GM18870 (cell line): ENCODE data around the gene FAIM2.

ENCODE experiments used
- ATAC-seq: cut with Tn5 transposase; IDR thresholded peaks from one replicate; pipeline ENCODE4 v1.9.1; 2021; ENCODE audit warnings: moderate library complexity; ENCODE audit not compliant: unreplicated experiment

The FAIM2 gene

DNA sequence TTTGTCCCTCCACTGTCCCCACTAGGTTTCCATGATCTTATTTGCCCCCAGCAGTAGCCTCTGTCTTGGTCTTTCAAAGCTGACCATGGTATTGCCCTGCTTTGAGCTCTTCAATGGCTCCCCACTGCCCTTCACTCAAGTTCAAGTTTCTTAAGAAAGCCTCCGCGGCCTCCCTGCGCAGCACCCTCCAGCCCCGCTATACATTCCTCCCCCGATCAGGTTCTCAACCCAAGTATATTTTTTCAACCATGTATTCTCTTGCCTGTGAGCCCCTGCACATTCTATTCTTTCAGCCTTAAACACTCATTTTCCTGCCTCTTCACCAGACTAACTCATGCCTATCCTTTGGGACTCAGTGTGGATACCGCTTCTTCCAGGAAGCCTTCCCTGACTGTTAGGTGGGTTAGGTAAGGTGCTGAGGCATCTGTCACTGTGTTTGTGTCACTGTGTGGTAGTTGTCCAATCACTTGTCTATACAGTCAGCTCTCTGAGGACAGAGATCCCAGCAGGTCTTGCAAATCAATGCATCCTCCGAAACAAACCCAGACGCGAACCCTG is 4.3 kb downstream of the FAIM2 start:
- no peak for ATAC-seq

DNA sequence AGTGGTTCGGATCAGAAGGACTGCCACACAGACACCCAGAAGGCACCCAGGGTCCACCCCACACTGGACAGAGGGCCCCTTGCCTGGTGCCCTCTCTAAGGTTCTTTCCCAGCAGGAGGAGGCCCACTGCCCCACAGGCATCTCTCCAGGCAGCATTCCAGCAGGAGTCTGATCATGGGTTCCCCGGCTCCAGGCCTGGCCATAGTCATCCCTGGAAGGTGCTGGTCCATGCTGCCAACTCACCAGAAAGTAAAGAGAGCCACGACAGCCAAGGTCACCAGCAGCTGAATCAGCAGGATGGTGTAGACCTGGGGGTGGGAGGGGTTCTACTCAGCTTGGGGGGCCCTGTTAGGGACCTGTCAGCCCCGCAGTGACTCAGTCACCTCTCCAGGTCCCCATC is 6.4 kb downstream of the FAIM2 start:
- no peak for ATAC-seq

DNA sequence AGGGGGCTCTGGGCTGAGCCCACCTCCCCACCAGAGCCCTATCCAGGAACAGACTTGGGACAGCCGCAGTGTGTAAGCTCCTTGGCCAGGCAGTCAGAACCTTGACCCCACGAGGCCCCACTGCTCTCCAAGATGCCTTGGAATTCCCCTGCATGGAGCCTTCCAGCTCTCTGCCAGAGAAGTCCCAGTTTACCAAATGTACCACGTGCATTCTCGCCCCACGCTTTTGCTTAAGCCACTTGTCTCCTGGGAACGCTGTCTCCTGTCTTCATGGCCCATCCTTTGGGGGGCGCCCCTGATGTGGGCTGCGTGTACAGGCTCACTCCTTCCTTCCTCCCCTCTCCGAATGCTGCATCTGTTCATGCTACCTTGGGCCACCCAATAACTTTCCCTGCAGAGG is 7.9 kb downstream of the FAIM2 start:
- ATAC-seq: no peak

DNA sequence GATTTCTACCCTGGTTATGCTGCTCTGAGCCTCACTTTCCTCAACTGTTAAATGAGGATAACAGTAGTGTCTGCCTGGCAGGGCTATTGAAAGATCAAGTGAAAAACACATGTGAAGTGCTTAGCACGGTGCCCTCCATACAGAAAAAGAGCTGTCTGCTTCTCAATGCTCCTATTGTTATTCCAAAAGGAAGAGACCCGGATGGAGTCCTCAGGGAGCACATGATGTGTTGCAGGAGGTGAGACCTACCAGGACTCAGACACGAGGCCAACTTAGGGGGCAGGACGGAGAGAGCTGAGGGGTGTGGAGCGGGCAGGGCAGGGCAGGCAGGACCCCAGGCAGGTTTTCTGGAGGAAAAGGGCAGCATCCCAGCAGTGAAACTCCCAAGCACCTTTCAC is 8.9 kb downstream of the FAIM2 start:
- no peak for ATAC-seq

DNA sequence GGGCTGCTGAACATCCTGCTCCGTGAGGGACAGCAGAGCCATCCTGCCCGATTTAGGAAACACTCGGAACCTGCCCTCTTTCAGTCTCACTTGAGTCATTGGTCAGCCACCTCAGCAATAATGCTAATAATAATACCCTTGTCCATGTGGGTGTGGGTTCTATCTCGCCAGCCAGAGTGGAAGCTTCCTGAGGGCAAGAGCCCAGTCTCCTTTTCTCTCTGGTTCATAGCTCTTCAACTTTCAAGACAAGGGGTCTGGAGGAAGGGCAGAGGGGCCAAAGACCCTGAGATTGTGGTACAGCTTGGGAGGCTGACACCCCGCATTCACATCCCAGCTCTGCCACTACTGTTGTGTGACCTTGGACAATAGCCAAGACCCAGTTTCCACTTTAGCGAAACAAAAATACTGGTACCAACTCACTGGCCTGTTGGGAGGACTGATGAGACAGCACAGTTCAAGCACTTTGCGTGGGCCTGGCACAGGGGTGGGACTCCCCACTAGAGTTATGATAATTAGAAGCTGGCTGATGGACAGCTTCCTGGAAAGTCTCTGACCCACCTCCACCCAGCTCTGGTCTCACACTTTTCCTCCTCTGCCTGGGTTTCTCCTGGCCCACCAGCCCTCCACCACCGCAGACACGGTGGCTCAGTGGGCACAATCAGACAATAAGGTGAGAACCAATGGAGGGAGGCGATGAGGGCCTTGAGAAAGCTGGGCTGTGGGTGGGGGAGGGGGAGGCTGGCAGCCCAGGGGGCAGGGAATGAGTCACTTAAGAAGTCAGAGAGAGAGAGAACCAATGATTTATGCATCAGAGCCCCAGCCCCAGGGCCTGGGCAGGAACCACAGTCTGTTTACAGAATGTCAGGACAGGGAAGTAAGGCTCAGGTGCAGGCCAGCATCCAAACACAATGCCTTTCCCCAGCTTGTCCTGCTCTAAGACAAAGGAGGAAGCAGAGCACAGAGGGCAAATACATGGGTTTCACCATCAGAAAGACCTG is 9.6 kb downstream of the FAIM2 start:
- ATAC-seq: no peak

DNA sequence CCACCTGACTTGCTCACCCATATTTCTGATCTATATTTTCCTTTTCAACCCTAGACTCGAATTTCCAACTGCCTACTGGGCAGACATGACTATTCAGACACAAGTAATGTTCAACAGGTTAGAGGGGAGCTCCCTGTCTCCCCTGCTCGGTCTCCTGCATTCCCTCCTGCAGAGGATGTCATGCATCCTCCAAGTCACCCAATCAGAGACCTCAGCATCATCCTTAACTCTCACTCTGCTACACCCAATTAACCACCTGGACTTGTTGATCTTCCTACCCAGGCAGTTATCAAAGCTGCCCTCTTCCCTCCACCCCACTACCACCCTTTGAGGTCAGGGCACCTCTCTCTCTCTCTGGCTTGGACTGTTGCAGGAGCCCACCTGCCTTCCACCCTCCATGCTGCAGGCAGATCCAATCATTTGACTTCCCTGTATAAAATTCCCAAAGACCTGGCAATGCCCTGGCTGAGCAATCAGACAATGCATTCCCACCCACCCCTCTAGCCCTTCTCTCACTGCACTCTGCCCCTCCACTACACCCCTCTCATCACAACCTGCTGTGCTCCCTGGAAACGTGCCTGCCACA is 10.9 kb downstream of the FAIM2 start:
- ATAC-seq: no peak

DNA sequence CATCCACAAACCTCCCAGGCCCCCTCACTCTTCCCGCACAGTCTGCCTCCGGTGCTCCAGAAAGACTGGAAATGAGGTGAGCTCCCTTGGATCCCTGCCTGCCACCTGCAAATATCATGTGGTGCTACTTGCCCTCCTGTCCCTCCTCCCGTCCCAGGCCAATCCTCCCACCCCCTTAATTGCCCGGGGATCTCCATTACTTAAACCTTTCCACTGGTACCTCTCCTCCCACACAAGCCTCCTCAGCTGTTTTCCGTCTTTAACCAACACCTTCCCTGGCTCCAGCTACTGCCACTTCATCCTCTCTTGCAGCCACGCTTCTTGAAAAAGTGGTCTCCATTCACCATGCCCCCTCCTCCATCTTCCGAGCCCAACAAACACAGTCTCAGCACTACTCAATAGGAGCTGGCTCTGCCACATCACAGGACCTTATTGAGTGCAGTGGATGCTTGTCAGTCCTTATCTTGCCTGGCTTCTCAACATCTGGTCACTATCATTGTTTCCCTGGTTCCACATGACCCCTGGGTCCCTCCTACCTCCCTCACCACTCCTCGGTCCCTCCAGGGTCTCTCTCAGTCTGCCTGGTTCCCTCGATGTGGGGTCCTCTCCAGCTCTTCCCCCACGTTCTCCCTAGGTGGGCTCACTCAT is 11.5 kb downstream of the FAIM2 start:
- no peak for ATAC-seq

DNA sequence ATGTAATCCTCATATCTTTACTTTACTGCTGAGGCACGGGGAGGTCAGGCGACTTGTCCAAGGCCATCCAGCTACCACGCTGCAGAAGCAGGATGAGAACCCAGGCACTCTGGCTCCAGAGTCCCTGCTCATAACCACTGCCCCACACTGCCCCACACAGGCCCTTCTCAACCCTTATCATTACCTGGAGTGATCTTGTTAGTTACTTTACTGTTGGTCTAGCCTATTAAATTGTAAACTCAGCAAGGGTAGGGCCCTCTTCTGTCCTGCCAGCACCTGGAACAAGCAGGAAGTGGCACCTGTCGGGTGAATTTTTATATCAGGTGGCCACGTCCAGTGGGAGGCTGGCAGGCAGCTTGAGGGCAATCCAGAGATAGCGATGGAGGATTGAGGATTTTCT is 12.2 kb downstream of the FAIM2 start:
- no peak for ATAC-seq

DNA sequence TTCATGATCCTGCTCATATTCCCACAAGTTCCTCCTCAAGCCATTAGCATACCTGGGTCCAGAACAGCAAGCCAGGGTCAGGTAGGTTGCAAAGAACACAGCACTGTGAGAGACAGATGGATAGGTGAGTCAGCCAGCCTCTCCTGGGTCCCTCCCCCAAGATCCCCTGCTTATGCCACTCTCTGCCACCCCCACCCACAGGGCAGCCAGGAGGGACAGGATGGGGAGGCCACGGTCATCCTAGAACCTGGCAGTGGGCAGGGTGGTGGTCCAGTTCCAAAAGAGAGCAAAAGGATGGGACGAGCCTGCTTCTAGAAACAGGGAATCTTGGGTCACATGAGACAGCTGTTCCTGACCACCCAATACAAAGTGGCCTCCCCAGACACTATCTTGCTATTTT is 12.7 kb downstream of the FAIM2 start:
- ATAC-seq: no peak

DNA sequence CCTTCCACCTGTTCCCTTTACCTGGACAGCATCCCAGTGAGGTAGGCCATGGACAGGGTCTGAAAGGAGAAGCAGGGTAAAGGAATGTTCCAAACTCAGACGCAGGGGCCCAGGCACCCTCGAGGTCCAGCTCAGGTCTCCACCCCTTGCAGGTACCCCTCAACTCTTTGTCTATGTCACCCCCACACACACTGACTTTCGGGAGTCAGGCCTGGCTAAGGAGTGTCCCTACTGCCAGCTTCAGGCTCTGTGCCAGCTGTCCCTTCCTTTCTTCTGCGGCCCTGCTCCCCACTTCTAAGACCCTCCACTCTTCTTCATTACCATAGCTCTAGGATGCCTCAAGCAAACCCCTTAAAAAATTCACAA is 13.6 kb downstream of the FAIM2 start:
- no peak for ATAC-seq

DNA sequence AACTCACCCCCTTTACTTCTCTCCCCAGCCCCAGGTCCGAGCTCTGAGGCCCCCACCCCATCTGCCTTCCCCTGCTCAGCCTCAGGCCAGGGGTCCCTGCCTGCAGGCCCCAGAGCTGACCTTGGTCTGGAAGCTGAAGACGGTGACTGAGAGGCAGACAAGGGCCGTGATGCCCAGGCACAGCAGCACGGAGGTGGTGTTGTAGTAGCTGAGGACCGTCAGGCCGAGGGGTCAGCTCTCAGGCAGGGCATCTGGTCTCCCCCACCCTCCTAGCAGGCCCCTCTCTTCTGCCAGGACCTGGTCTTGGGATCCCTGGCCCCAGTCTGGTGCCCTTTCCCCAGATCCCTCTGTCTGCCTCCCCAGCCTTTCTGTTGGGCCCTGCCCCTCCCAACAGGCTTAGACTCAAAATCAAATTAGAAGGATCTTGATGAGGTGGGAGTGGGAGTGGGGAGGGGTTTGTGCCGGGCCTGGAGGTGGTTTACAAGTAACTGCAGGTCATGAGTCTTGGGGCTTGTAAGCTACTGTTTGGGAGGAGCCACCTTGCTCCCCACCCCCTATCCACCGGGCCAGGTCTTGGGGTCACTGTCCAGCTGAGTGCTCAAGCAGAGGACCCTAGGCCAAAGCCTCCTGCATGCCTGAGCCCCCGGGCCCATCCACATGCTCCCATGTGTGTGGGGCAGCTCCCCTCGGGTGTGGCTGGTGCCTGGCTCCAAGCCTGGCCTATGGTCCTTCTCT is 14.2 kb downstream of the FAIM2 start:
- ATAC-seq: no peak

DNA sequence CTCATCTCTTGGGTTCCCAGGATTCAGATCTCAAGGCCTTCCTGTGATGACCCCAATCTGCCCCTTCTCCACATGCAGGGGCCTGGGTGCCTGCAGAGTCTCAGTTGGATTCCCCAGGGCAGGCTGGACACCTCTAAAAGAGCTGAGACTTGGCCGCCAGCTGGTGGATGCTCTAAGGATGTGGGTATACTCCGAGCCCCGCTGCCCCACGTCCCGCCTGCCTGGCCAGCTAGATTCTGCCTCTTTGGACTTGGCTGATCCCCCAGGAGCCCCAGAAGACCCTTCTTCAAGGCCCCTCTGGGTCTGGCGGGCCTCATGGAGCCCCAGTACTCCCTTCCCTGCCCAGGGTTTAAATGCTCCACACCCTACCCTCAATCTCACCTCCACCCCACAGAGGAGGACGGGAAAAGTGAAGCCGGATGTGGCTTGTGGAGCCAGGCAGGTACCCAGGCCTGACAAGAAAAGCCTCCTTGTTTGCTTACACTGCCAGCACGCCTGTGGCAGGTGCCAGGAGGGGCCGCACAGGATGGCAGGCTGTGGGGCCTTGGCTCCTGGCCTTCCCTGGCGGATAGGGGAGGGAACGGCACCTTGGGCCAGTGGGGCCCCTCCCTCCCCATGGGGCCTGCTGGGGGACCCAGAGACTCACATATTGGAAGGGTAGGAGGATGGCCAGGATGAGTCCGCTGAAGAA is 15.1 kb downstream of the FAIM2 start:
- no peak for ATAC-seq

DNA sequence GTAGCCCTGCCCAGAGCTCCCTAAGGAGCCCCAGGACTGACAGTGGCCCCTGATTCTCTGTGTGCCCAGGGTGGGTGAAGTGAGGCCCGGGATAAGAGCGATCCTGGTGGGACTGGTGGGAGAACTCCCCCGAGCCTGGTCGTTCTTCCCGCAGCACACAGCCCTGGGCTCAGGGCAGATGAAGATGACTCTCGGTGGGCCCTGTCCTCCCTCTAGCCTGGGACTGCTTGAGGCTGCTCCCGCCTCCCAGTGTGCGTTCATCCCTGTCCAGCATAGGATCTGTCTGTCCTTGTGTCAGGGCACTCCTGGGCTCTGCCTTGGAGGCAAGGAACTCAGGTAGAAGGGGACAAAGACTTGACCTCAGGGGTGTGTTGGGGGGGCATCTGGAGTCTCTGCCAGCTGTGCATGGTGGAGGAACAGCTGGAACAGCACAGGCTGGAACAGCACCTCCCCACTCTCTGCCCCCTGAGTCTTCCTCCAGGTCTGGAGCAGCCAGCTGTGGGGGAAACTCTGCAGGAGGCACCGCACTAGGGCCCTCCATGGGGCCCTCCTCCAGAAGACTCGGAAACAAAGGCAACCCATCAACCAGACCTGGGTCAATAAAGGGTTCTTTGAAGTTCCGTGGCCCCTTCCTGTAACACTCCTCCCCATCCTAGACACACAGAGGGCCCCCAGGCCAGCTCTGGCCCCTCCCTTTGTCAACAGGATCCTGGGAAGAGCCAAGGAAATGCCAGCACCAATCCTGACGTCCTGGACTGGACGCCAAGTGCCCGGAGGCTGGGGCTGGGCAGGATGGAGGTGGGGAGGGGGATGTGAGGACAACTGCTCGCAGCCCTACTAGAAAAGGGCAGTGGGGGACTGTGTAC is 15.9 kb downstream of the FAIM2 start:
- ATAC-seq: no peak

DNA sequence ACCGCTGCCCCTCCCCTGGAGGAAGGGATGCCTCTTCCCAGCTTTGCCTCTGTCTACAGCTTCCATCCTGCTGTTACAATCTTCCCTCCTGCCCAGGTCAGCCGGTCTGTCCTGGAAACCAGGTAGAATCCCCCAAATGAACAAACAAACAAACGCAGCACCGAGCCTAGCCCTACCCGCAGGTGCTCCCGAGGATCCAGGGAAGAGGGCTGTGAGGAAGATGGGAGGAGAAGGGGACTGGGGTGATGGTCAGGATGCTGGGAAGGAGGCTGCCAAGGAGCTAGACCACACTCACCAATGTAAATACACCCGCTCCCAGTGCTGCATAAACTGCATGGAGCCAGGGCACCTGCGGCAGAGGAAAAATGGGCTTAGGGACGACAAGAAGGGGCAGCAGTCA is 16.6 kb downstream of the FAIM2 start:
- no peak for ATAC-seq

DNA sequence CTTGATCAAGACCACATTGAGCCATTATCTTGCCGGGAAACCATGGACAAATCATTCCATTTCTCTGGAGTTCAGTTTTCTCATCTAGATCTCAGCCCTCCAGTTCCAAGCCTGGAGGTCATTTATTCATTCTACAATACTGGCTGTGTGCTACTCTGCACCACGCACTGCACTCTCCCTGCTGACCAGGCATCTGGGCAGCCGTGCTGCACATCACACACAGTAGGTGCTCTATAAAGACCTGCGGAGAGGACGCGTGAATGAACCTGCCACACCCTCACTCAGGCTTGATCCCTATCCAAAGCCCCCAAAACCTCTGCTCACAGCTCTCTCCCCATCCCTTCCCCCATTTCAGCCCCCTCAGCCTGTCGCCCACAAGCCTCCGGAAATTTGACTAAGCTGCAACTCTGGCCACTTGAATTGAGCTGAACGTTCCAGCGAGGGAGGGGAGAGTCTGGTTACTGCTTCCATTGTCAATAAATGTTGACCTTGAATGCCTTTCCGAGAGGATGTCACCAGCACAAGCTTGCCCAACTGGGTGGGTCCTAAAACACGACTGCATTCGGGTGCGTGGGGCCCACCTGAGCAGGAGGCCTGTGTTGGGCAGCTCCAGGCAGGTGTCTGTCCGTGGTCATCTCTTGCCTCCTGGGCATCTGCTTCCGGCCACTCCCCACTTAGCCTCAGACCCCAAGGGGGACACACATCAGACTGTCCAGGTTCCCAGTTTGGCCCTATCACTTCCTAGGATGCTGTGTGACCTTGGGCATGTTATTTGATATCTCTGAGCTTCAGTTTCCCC is 17.8 kb downstream of the FAIM2 start:
- ATAC-seq: no peak

DNA sequence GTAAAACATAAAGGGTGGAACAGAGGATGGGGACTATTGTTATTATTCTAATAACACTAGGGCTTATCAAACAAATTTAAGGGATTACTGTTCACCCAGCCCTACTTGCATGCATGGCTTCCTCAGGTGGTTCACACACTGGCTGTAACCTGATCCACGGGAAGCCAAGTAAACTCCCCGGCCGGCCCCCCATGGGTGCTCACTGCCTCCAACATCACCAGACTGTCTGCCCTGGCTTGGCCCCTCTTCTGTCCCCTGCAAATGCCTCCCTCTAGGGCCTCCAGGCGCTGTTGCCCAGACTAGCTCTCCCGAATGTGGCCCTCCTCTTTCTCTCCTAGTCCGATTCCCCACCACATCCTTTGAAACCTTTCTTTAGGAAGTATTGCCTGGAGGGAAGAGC is 18.6 kb downstream of the FAIM2 start:
- no peak for ATAC-seq

DNA sequence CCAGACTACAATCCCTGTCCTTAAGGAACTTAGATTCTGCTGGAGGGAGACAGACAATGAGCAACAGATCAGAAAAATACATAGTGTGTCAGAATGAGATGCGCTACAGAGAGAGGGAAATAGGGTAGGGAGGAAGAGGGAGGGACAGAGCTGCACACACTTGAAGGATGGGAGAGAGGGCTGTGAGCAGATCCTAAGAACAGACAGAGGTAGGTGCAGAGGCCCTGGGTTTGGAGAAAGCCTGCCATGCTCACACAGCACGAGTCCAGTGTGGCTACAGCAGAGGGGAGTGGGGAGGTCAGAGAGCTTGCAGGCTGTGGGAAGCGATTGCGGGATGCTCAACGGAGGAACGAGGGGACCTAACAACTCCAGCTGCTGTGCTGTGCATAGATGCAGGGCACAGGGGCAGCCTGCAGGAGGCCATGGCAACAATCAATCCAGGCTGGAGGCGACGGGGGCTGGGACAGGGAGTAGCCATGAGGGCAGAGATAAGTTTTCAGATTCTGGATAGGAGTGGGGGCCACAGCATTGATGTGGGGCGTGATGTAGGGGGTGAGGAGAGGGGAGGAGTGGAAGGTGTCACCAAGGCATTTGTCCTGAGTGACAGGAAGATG is 20.7 kb downstream of the FAIM2 start:
- no peak for ATAC-seq

DNA sequence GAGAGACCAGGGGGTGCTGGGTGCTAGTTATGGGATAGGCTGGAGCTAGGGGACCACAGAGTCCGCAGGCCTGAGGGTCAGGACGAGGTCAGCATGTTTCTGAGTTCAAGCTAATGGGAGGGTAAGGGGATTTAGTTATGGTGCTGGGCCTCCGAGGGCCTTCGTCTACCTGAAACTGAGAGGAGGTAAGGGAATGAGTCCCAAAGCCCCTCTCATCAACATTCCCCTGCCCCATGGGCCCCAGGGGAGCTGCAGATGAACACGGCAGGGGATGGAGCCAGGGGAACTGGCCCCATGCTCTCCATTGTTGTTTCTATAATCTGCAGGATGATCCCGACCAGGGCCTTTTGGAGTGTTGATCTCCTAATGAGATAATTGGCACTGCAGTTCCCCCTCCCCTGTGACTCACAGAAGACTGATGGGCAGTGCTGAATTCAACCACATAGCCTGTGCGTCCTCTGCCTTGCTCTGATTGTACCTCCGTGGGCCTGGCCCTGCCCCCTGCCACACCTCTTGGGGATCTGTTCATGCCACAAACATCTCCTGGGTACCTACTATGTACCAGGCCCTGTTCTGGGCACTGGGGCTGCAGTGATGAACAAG is 21.4 kb downstream of the FAIM2 start:
- ATAC-seq: no peak
